K562 (cell line): ENCODE results near the gene JADE2. TPM values are rescaled to one million over a fixed set of nuclear protein-coding genes. Genes with fewer than 3 reads are reported as not detected.

Source experiments
- ATF7 ChIP-seq: fragments of 450-650 bp; IDR thresholded peaks from 2 replicates; pipeline ENCODE4 v1.7.1; 2014; ENCODE audit warnings: mild to moderate bottlenecking, moderate library complexity
- BRF1 ChIP-seq: IDR thresholded peaks from 3 replicates; pipeline ENCODE4 v1.6.1; 2011; ENCODE audit warnings: borderline replicate concordance, mild to moderate bottlenecking; ENCODE audit not compliant: insufficient read length; ENCODE audit errors: extremely low read depth
- CCAR2 ChIP-seq: fragments of 200-400 bp; formaldehyde crosslinking; IDR thresholded peaks from 2 replicates; pipeline ENCODE4 v1.6.1; 2017; ENCODE audit warnings: mild to moderate bottlenecking, low read depth, low read length
- CREB3 ChIP-seq: fragments of 450-650 bp; conservative IDR thresholded peaks from 2 replicates; pipeline ENCODE4 v1.6.1; 2016; ENCODE audit warnings: missing genetic modification characterization, low read depth, mild to moderate bottlenecking, missing compliant biosample characterization, moderate library complexity
- CXXC5 ChIP-seq: fragments of 250-450 bp; sonication (Bioruptor Pico); IDR thresholded peaks from 2 replicates; pipeline ENCODE4 v1.8.0; 2022; ENCODE audit warnings: inconsistent platforms, mild to moderate bottlenecking, moderate library complexity
- ELF4 ChIP-seq: fragments of 450-650 bp; formaldehyde crosslinking; IDR thresholded peaks from 2 replicates; pipeline ENCODE4 v1.4.0; 2022; ENCODE audit warnings: missing genetic modification characterization
- GATA2 ChIP-seq: sonication (generic); formaldehyde crosslinking; IDR thresholded peaks from 2 replicates; pipeline ENCODE4 v1.4.0; 2020; ENCODE audit warnings: mild to moderate bottlenecking, missing genetic modification reagents
- ILK ChIP-seq: fragments of 450-650 bp; IDR thresholded peaks from 2 replicates; pipeline ENCODE4 v1.6.1; 2016; ENCODE audit warnings: missing genetic modification characterization, low read depth, mild to moderate bottlenecking, missing compliant biosample characterization, moderate library complexity, borderline replicate concordance
- KLF16 ChIP-seq: IDR thresholded peaks from 2 replicates; pipeline ENCODE4 v1.6.1; 2016; ENCODE audit warnings: antibody characterized with exemption
- L3MBTL2 ChIP-seq: fragments of 450-650 bp; IDR thresholded peaks from 2 replicates; pipeline ENCODE4 v1.6.1; 2016; ENCODE audit warnings: mild to moderate bottlenecking, moderate library complexity
- NCOA6 ChIP-seq: fragments of 450-650 bp; IDR thresholded peaks from 2 replicates; pipeline ENCODE4 v1.6.1; 2017; ENCODE audit warnings: mild to moderate bottlenecking
- RB1 ChIP-seq: fragments of 450-650 bp; IDR thresholded peaks from 2 replicates; pipeline ENCODE4 v1.6.1; 2017; ENCODE audit warnings: low read depth, mild to moderate bottlenecking
- SAP30 ChIP-seq: fragments of 200-600 bp; sonication (generic); IDR thresholded peaks from 2 replicates; pipeline ENCODE4 v1.6.1; 2012; ENCODE audit warnings: borderline replicate concordance, low read depth, mild to moderate bottlenecking, moderate library complexity, low read length, control low read depth, inconsistent platforms; ENCODE audit not compliant: insufficient read depth, poor library complexity, severe bottlenecking
- SMARCB1 ChIP-seq: IDR thresholded peaks from 2 replicates; pipeline ENCODE4 v1.6.1; 2011; ENCODE audit warnings: improper control_type of control experiment, low read depth; ENCODE audit not compliant: insufficient read length
- ZBTB1 ChIP-seq: sonication (generic); formaldehyde crosslinking; IDR thresholded peaks from 2 replicates; pipeline ENCODE4 v1.8.1; 2023; ENCODE audit warnings: missing genetic modification reagents, low read depth, mild to moderate bottlenecking, borderline replicate concordance
- ZC3H4 ChIP-seq: sonication (generic); formaldehyde crosslinking; IDR thresholded peaks from 2 replicates; pipeline ENCODE4 v1.9.0; 2021; ENCODE audit warnings: missing genetic modification reagents, borderline replicate concordance
- ZNF212 ChIP-seq: fragments of 450-650 bp; formaldehyde crosslinking; IDR thresholded peaks from 2 replicates; pipeline ENCODE4 v1.4.0; 2020; ENCODE audit warnings: mild to moderate bottlenecking
- polyA plus RNA-seq, 8 experiments: library from polyadenylated mRNA; depleted of rRNA in 4 of 8; stranded (reverse) in 5 of 8; unstranded in 3 of 8; fragments of >200 nt; fragmentation: Nextera tagmentation in 2 of 8; fragmentation: Illumina TruSeq in 1 of 8; extraction: Ambion mirVana in 2 of 8; extraction: Trizol in 1 of 8; gene quantifications; 2 replicates each; pipeline versions ENCODE4 v1.2.1 to v1.2.3, GENCODE V29; 2011 to 2014; ENCODE audit warnings: inconsistent platforms in 1 of 8, missing spikeins in 1 of 8
- total RNA-seq, 7 experiments: library from RNA; depleted of rRNA in 6 of 7; stranded (reverse); fragments of >200 nt in 6 of 7; fragmentation: Illumina TruSeq in 2 of 7; extraction: Trizol in 2 of 7; gene quantifications; 2 replicates each; pipeline versions ENCODE4 v1.2.1 to v1.2.3, GENCODE V29; 2011 to 2021; ENCODE audit warnings: low replicate concordance in 1 of 7
- TF ChIP-seq, protein P1 (sequence below): sonication (generic); formaldehyde crosslinking; IDR thresholded peaks from 2 replicates; pipeline ENCODE4 v1.8.1; 2023; ENCODE audit warnings: missing genetic modification reagents, mild to moderate bottlenecking, borderline replicate concordance
- TF ChIP-seq, protein P2 (sequence below): fragments of 250-450 bp; sonication (Bioruptor Pico); IDR thresholded peaks from 2 replicates; pipeline ENCODE4 v1.5.0; 2020; ENCODE audit warnings: mild to moderate bottlenecking
- TF ChIP-seq, protein P3 (sequence below): fragments of 450-650 bp; formaldehyde crosslinking; IDR thresholded peaks from 2 replicates; pipeline ENCODE4 v1.4.0; 2020; ENCODE audit warnings: mild to moderate bottlenecking, mixed read lengths

JADE2 gene
- total and polyA plus RNA-seq, 9 of the 15 experiments (the other 6 are each of a cell fraction or from before 2014, with no cell fraction given) = 0.50 to 23.3 (median 9.1) TPM

GRCh38 chr5:134609232-134609851 is 83.9 kb downstream of the JADE2 start (continued):
- TF ChIP-seq, protein P1, sequence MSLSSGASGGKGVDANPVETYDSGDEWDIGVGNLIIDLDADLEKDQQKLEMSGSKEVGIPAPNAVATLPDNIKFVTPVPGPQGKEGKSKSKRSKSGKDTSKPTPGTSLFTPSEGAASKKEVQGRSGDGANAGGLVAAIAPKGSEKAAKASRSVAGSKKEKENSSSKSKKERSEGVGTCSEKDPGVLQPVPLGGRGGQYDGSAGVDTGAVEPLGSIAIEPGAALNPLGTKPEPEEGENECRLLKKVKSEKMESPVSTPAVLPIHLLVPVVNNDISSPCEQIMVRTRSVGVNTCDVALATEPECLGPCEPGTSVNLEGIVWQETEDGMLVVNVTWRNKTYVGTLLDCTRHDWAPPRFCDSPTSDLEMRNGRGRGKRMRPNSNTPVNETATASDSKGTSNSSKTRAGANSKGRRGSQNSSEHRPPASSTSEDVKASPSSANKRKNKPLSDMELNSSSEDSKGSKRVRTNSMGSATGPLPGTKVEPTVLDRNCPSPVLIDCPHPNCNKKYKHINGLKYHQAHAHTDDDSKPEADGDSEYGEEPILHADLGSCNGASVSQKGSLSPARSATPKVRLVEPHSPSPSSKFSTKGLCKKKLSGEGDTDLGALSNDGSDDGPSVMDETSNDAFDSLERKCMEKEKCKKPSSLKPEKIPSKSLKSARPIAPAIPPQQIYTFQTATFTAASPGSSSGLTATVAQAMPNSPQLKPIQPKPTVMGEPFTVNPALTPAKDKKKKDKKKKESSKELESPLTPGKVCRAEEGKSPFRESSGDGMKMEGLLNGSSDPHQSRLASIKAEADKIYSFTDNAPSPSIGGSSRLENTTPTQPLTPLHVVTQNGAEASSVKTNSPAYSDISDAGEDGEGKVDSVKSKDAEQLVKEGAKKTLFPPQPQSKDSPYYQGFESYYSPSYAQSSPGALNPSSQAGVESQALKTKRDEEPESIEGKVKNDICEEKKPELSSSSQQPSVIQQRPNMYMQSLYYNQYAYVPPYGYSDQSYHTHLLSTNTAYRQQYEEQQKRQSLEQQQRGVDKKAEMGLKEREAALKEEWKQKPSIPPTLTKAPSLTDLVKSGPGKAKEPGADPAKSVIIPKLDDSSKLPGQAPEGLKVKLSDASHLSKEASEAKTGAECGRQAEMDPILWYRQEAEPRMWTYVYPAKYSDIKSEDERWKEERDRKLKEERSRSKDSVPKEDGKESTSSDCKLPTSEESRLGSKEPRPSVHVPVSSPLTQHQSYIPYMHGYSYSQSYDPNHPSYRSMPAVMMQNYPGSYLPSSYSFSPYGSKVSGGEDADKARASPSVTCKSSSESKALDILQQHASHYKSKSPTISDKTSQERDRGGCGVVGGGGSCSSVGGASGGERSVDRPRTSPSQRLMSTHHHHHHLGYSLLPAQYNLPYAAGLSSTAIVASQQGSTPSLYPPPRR (CRISPR knock-in tag) = no peak
- TF ChIP-seq RB1 (no peak), L3MBTL2 (no peak), CXXC5 (peak; percentile 34), ZC3H4 (CRISPR knock-in tag) (no peak), SAP30 (no peak), ZBTB1 (CRISPR knock-in tag) (no peak), CCAR2 (no peak), ATF7 (peak; percentile 66), ZNF212 (CRISPR knock-in tag) (no peak), KLF16 (no peak), CREB3 (tag) (no peak), SMARCB1 (no peak), NCOA6 (no peak), ILK (tag) (no peak), BRF1 (no peak), GATA2 (no peak), ELF4 (CRISPR knock-in tag) (no peak)
- TF ChIP-seq, protein P2, sequence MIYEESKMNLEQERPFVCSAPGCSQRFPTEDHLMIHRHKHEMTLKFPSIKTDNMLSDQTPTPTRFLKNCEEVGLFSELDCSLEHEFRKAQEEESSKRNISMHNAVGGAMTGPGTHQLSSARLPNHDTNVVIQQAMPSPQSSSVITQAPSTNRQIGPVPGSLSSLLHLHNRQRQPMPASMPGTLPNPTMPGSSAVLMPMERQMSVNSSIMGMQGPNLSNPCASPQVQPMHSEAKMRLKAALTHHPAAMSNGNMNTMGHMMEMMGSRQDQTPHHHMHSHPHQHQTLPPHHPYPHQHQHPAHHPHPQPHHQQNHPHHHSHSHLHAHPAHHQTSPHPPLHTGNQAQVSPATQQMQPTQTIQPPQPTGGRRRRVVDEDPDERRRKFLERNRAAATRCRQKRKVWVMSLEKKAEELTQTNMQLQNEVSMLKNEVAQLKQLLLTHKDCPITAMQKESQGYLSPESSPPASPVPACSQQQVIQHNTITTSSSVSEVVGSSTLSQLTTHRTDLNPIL (CRISPR knock-in tag) = no peak
- TF ChIP-seq, protein P3, sequence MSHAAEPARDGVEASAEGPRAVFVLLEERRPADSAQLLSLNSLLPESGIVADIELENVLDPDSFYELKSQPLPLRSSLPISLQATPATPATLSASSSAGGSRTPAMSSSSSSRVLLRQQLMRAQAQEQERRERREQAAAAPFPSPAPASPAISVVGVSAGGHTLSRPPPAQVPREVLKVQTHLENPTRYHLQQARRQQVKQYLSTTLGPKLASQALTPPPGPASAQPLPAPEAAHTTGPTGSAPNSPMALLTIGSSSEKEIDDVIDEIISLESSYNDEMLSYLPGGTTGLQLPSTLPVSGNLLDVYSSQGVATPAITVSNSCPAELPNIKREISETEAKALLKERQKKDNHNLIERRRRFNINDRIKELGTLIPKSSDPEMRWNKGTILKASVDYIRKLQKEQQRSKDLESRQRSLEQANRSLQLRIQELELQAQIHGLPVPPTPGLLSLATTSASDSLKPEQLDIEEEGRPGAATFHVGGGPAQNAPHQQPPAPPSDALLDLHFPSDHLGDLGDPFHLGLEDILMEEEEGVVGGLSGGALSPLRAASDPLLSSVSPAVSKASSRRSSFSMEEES = no peak
